MM.1S (cell line): ENCODE results near the gene TRAK2.

Experiments
- CTCF ChIP-seq: fragments of 300-600 bp; sonication (generic); IDR thresholded peaks from 2 replicates; pipeline ENCODE4 v1.5.1; 2016; ENCODE audit warnings: antibody characterized with exemption, low read length, mixed read lengths
- EZH2 ChIP-seq: fragments of 300-600 bp; sonication (generic); optimal IDR thresholded peaks from 2 replicates; pipeline ENCODE3; 2017; ENCODE audit warnings: low read depth, mild to moderate bottlenecking, antibody characterized with exemption, low read length, mixed read lengths

GRCh38 chr2:201360256-201360655 lies 91.0 kb downstream of the TRAK2 start:
- no peak for TF ChIP-seq CTCF
- no peak for TF ChIP-seq EZH2
